ENCODE measurements around the gene CHCHD1. TPM values are rescaled to one million over a fixed set of nuclear protein-coding genes. Genes with fewer than 3 reads are reported as not detected.

The CHCHD1 gene
- total RNA-seq (ENCODE audit: low replicate concordance) = 11.0 and 30.1 TPM in 2 replicates

GRCh38 chr10:73781879-73782748 lies at the start of gene CHCHD1:
TSS of gene CHCHD1 (plus strand) at chr10:73782048. CDS start at chr10:73782076, 28 bp downstream.

GRCh38 chr10:73743905-73744663 lies 37.8 kb upstream of the CHCHD1 start, which contains the start of gene SEC24C:
TSS of gene SEC24C (plus strand) at chr10:73744372. CDS start at chr10:73746833, 2,461 bp downstream.

GRCh38 chr10:73785211-73785720 lies 3.4 kb downstream of the CHCHD1 start, which contains the start of gene ZSWIM8:
TSS of gene ZSWIM8 (plus strand) at chr10:73785606. CDS start at chr10:73785879, 273 bp downstream.

Other genes with a start within 250 kb of the CHCHD1 start
- gene USP54, start 190.7 kb upstream of the CHCHD1 start, total RNA-seq (ENCODE audit: low replicate concordance) = 3.4 and 5.3 TPM in 2 replicates
- 0.23 TPM in 1 of 2 replicates, not detected in the other for gene MYOZ1, start 140.6 kb upstream of the CHCHD1 start, total RNA-seq (ENCODE audit: low replicate concordance)
- gene SYNPO2L, start 126.0 kb upstream of the CHCHD1 start, total RNA-seq (ENCODE audit: low replicate concordance) = under 0.01 TPM in 1 of 2 replicates, not detected in the other
- gene AGAP5, start 83.9 kb upstream of the CHCHD1 start, total RNA-seq (ENCODE audit: low replicate concordance) = 1.7 and 4.1 TPM in 2 replicates
- 53.9 and 63.6 TPM in 2 replicates for gene SEC24C, start 37.7 kb upstream of the CHCHD1 start, total RNA-seq (ENCODE audit: low replicate concordance)
- gene ZSWIM8, start 3.6 kb downstream of the CHCHD1 start, total RNA-seq (ENCODE audit: low replicate concordance) = 40.9 and 60.0 TPM in 2 replicates
- 7.7 and 13.0 TPM in 2 replicates for gene NDST2, start 29.6 kb downstream of the CHCHD1 start, total RNA-seq (ENCODE audit: low replicate concordance)
- 18.1 and 22.4 TPM in 2 replicates for gene CAMK2G, start 92.5 kb downstream of the CHCHD1 start, total RNA-seq (ENCODE audit: low replicate concordance)
- 16.5 and 53.8 TPM in 2 replicates for gene PLAU, start 129.1 kb downstream of the CHCHD1 start, total RNA-seq (ENCODE audit: low replicate concordance)
- gene VCL, start 216.1 kb downstream of the CHCHD1 start, total RNA-seq (ENCODE audit: low replicate concordance) = 108 and 162 TPM in 2 replicates